Measurements from ENCODE around the gene TFEB.

GRCh38 chr6:41652866-41653652 lies 82.3 kb downstream of the TFEB start:
- TF ChIP-seq POLR2A (IDR thresholded peaks at IDR 0.05; ENCODE audit: low read length) = no peak
- no peak for TF ChIP-seq GATA1 (IDR thresholded peaks at IDR 0.05; ENCODE audit: low read depth, low read length)

All from erythroblast (primary cell).